HG03342 (cell line): ENCODE data around the gene JAKMIP1.

Experiments
- ATAC-seq: cut with Tn5 transposase; IDR thresholded peaks from one replicate; pipeline ENCODE4 v1.9.1; 2021; ENCODE audit warnings: mild to moderate bottlenecking, moderate library complexity; ENCODE audit not compliant: unreplicated experiment

Gene JAKMIP1

GRCh38 chr4:6204871-6205566 is 4.7 kb upstream of the JAKMIP1 start:
- ATAC-seq, result no peak

- no peak for ATAC-seq
Measured at GRCh38 chr4:6204098-6204497, 3.7 kb upstream of the JAKMIP1 start.

GRCh38 chr4:6201580-6202091 is 1.3 kb upstream of the JAKMIP1 start:
- peak; percentile 39 for ATAC-seq

GRCh38 chr4:6200922-6201362 is 593 bp upstream of the JAKMIP1 start:
- ATAC-seq, result peak; percentile 12

GRCh38 chr4:6199422-6199921 is 877 bp downstream of the JAKMIP1 start:
- no peak for ATAC-seq

GRCh38 chr4:6198768-6199421 is 1.5 kb downstream of the JAKMIP1 start:
- ATAC-seq, result no peak

- no peak for ATAC-seq
Measured at GRCh38 chr4:6198278-6198677, 2.1 kb downstream of the JAKMIP1 start.

GRCh38 chr4:6197433-6198174 is 2.7 kb downstream of the JAKMIP1 start:
- ATAC-seq, result no peak

- ATAC-seq, result no peak
Measured at GRCh38 chr4:6196871-6197270, 3.5 kb downstream of the JAKMIP1 start.

GRCh38 chr4:6196324-6196723 is 4.0 kb downstream of the JAKMIP1 start:
- no peak for ATAC-seq

- no peak for ATAC-seq
Measured at GRCh38 chr4:6195602-6196319, 4.6 kb downstream of the JAKMIP1 start.

- no peak for ATAC-seq
Measured at GRCh38 chr4:6194458-6195195, 5.7 kb downstream of the JAKMIP1 start.

- ATAC-seq, result no peak
Measured at GRCh38 chr4:6193399-6193798, 7.0 kb downstream of the JAKMIP1 start.

GRCh38 chr4:6192245-6192644 is 8.1 kb downstream of the JAKMIP1 start:
- ATAC-seq, result no peak

- no peak for ATAC-seq
Measured at GRCh38 chr4:6191448-6192130, 8.8 kb downstream of the JAKMIP1 start.

GRCh38 chr4:6190486-6190885 is 9.9 kb downstream of the JAKMIP1 start:
- no peak for ATAC-seq

- ATAC-seq, result no peak
Measured at GRCh38 chr4:6189511-6189910, 10.8 kb downstream of the JAKMIP1 start.

GRCh38 chr4:6188687-6189305 is 11.6 kb downstream of the JAKMIP1 start:
- no peak for ATAC-seq

GRCh38 chr4:6184169-6184568 is 16.2 kb downstream of the JAKMIP1 start:
- no peak for ATAC-seq
